LoVo (cell line): ENCODE results near the gene PRR33.

Source experiments
- DNase-seq: peaks from one replicate; pipeline ENCODE4 v3.0.0-alpha.2; 2016; ENCODE audit warnings: low spot score

Gene PRR33

GRCh38 chr11:1927848-1928469 lies 36.3 kb upstream of the PRR33 start:
- DNase-seq, result no peak

- DNase-seq, result no peak
Measured at GRCh38 chr11:1927026-1927847, 35.5 kb upstream of the PRR33 start.

GRCh38 chr11:1926156-1927025 lies 34.7 kb upstream of the PRR33 start:
- no peak for DNase-seq

GRCh38 chr11:1925373-1926155 lies 33.9 kb upstream of the PRR33 start:
- DNase-seq, result no peak

GRCh38 chr11:1924646-1925372 lies 33.1 kb upstream of the PRR33 start:
- DNase-seq, result no peak

GRCh38 chr11:1924181-1924580 lies 32.5 kb upstream of the PRR33 start:
- no peak for DNase-seq

- DNase-seq, result no peak
Measured at GRCh38 chr11:1923201-1923956, 31.7 kb upstream of the PRR33 start.

GRCh38 chr11:1922481-1923081 lies 30.9 kb upstream of the PRR33 start:
- no peak for DNase-seq

GRCh38 chr11:1921574-1922141 lies 30.0 kb upstream of the PRR33 start:
- no peak for DNase-seq

- no peak for DNase-seq
Measured at GRCh38 chr11:1920909-1921573, 29.3 kb upstream of the PRR33 start.

GRCh38 chr11:1920128-1920908 lies 28.6 kb upstream of the PRR33 start:
- DNase-seq, result no peak

GRCh38 chr11:1919391-1920127 lies 27.9 kb upstream of the PRR33 start, which contains the start of gene TNNT3:
Gene TNNT3 (plus strand): TSS chr11:1919703. CDS start chr11:1922875, 3,172 bp downstream.
- no peak for DNase-seq

GRCh38 chr11:1918436-1919315 lies 27.0 kb upstream of the PRR33 start:
- DNase-seq, result no peak

GRCh38 chr11:1917523-1918435 lies 26.1 kb upstream of the PRR33 start:
- no peak for DNase-seq

- DNase-seq, result no peak
Measured at GRCh38 chr11:1916986-1917522, 25.4 kb upstream of the PRR33 start.
